H1 (cell line): Measurements from ENCODE around the gene DKC1. TPM values are rescaled to one million over a fixed set of nuclear protein-coding genes. Genes with fewer than 3 reads are reported as not detected.

Experiments used
- CTCF ChIA-PET: fragments of 300-600 bp; sonication (Branson Sonifier 250); formaldehyde crosslinking; loops from one replicate; lab custom pipeline; 2021; ENCODE audit not compliant: partially characterized antibody; lab: Charles Lee
- POLR2A ChIA-PET: fragments of 300-600 bp; sonication (Branson Sonifier 250); formaldehyde crosslinking; loops from one replicate; lab custom pipeline; 2021; ENCODE audit warnings: inconsistent platforms; ENCODE audit not compliant: partially characterized antibody; lab: Charles Lee
- DNase-seq, 2 experiments: peaks; one replicate each; pipeline versions ENCODE4 v3.0.0 to v3.0.0-alpha.2; 2010 to 2022; ENCODE audit warnings: low spot score in 2 of 2, low read depth in 1 of 2, mixed read lengths in 1 of 2
- FAIRE-seq: peaks from 2 replicates; lab custom pipeline; 2011; peaks lifted over from hg19 to GRCh38; lab: Jason Lieb, UNC
- H2AFZ ChIP-seq: 2 replicates; pipeline ENCODE4 v1.8.1; 2012; ENCODE audit warnings: low read length, inconsistent platforms
- H2AK5ac ChIP-seq: 2 replicates; pipeline ENCODE4 v1.6.1; 2013; ENCODE audit warnings: low read depth, low read length
- H2BK120ac ChIP-seq: replicated peaks from 2 replicates; pipeline ENCODE3; 2013; ENCODE audit warnings: low read depth, low read length, inconsistent platforms
- H2BK12ac ChIP-seq: 2 replicates; pipeline ENCODE4 v1.6.1; 2013; ENCODE audit warnings: low read depth, low read length
- H2BK15ac ChIP-seq: 2 replicates; pipeline ENCODE4 v1.6.1; 2013; ENCODE audit warnings: low read length
- H2BK20ac ChIP-seq: 2 replicates; pipeline ENCODE4 v1.6.1; 2013; ENCODE audit warnings: low read length
- H2BK5ac ChIP-seq: 2 replicates; pipeline ENCODE4 v1.6.1; 2013; ENCODE audit warnings: low read depth, low read length
- H3K14ac ChIP-seq: 2 replicates; pipeline ENCODE4 v1.6.1; 2013; ENCODE audit warnings: inconsistent platforms; ENCODE audit not compliant: insufficient read length
- H3K18ac ChIP-seq: 2 replicates; pipeline ENCODE4 v1.6.1; 2013; ENCODE audit warnings: low read length; ENCODE audit errors: extremely low read depth
- H3K23ac ChIP-seq: 2 replicates; pipeline ENCODE4 v1.6.1; 2013; ENCODE audit warnings: inconsistent platforms; ENCODE audit not compliant: insufficient read length
- H3K23me2 ChIP-seq: 2 replicates; pipeline ENCODE4 v1.6.1; 2013; ENCODE audit warnings: low read depth, low read length
- H3K27ac ChIP-seq: 2 replicates; pipeline ENCODE4 v1.6.1; 2011; ENCODE audit warnings: low read depth, low read length, inconsistent platforms
- H3K27me3 ChIP-seq, 4 experiments: replicated peaks in 1 of 4; 1 replicate in 1 of 4; 2 replicates in 3 of 4; pipeline versions ENCODE4 v1.6.1 to v1.8.1; 2011 to 2013; ENCODE audit warnings: low read length in 3 of 4, mild to moderate bottlenecking in 3 of 4, inconsistent platforms in 2 of 4, mixed read lengths in 2 of 4, moderate library complexity in 1 of 4; ENCODE audit not compliant: control insufficient read depth in 3 of 4, insufficient read depth in 3 of 4; ENCODE audit errors: extremely low read depth in 1 of 4
- H3K36me3 ChIP-seq, 4 experiments: 2 replicates each; pipeline versions ENCODE4 v1.6.1 to v1.8.1; 2011 to 2013; ENCODE audit warnings: mild to moderate bottlenecking in 4 of 4, low read length in 3 of 4, moderate library complexity in 2 of 4, control low read depth in 1 of 4, inconsistent platforms in 1 of 4; ENCODE audit not compliant: insufficient read depth in 4 of 4, control insufficient read depth in 2 of 4
- H3K4ac ChIP-seq: replicated peaks from 2 replicates; pipeline ENCODE3; 2013; ENCODE audit warnings: low read length, low read depth, mixed read lengths, inconsistent platforms; ENCODE audit not compliant: insufficient read length
- H3K4me1 ChIP-seq, 4 experiments: replicated peaks in 1 of 4; 1 replicate in 1 of 4; 2 replicates in 3 of 4; pipeline versions ENCODE4 v1.6.1 to v1.8.1; 2011 to 2013; ENCODE audit warnings: low read length in 3 of 4, inconsistent platforms in 2 of 4, mixed read lengths in 1 of 4; ENCODE audit not compliant: insufficient read depth in 4 of 4, control insufficient read depth in 3 of 4
- H3K4me2 ChIP-seq, 2 experiments: 2 replicates each; pipeline versions ENCODE4 v1.6.1 to v1.8.1; 2011 to 2013; ENCODE audit warnings: low read depth in 2 of 2, low read length in 2 of 2, control low read depth in 1 of 2, inconsistent platforms in 1 of 2, mild to moderate bottlenecking in 1 of 2; ENCODE audit not compliant: insufficient read depth in 1 of 2
- H3K4me3 ChIP-seq, 4 experiments: fragments of 200-600, 300-600 bp in 1 of 4; sonication (generic), shearing (Covaris generic), sonication (Bioruptor Twin) in 1 of 4; 2 replicates each; pipeline versions ENCODE4 v1.5.1 to v1.8.1; 2011 to 2016; ENCODE audit warnings: low read length in 4 of 4, low read depth in 3 of 4, control low read depth in 2 of 4, inconsistent platforms in 2 of 4, mild to moderate bottlenecking in 2 of 4, mixed read lengths in 1 of 4, moderate library complexity in 1 of 4; ENCODE audit not compliant: insufficient read depth in 2 of 4; ENCODE audit errors: extremely low read depth in 1 of 4
- H3K56ac ChIP-seq: replicated peaks from 2 replicates; pipeline ENCODE3; 2013; ENCODE audit warnings: low read depth, mild to moderate bottlenecking, mixed read lengths, low read length, inconsistent platforms; ENCODE audit not compliant: insufficient read length
- H3K79me1 ChIP-seq: 2 replicates; pipeline ENCODE4 v1.6.1; 2013; ENCODE audit warnings: low read depth, low read length, control low read depth
- H3K79me2 ChIP-seq, 2 experiments: 2 replicates each; pipeline versions ENCODE4 v1.6.1 to v1.8.1; 2012 to 2013; ENCODE audit warnings: low read length in 2 of 2, mild to moderate bottlenecking in 2 of 2, inconsistent platforms in 1 of 2; ENCODE audit not compliant: insufficient read depth in 2 of 2, control insufficient read depth in 1 of 2
- H3K9ac ChIP-seq, 4 experiments: replicated peaks in 1 of 4; 1 replicate in 1 of 4; 2 replicates in 3 of 4; pipeline versions ENCODE4 v1.6.1 to v1.8.1; 2011 to 2013; ENCODE audit warnings: low read depth in 3 of 4, low read length in 3 of 4, control low read depth in 2 of 4, mild to moderate bottlenecking in 2 of 4, moderate library complexity in 2 of 4, inconsistent platforms in 1 of 4; ENCODE audit errors: extremely low read depth in 1 of 4
- H3K9me3 ChIP-seq, 2 experiments: 2 replicates each; pipeline versions ENCODE4 v1.6.1 to v1.8.1; 2012 to 2013; ENCODE audit warnings: mild to moderate bottlenecking in 2 of 2, moderate library complexity in 2 of 2, control low read depth in 1 of 2, inconsistent platforms in 1 of 2, low read depth in 1 of 2, low read length in 1 of 2, mixed read lengths in 1 of 2; ENCODE audit not compliant: insufficient read depth in 2 of 2
- H4K20me1 ChIP-seq, 2 experiments: replicated peaks in 1 of 2; 2 replicates each; pipeline versions ENCODE3 to v1.8.1; 2011 to 2013; ENCODE audit warnings: inconsistent platforms in 2 of 2, low read length in 2 of 2, mild to moderate bottlenecking in 1 of 2; ENCODE audit not compliant: insufficient read depth in 2 of 2, control insufficient read depth in 1 of 2
- H4K5ac ChIP-seq: 2 replicates; pipeline ENCODE4 v1.6.1; 2013; ENCODE audit warnings: low read length, low read depth, mixed read lengths, inconsistent platforms; ENCODE audit not compliant: insufficient read length
- H4K8ac ChIP-seq: 2 replicates; pipeline ENCODE4 v1.8.0; 2013; ENCODE audit warnings: mild to moderate bottlenecking, moderate library complexity, low read length, inconsistent platforms; ENCODE audit not compliant: insufficient read depth; ENCODE audit errors: extremely low read depth
- H4K91ac ChIP-seq: replicated peaks from 2 replicates; pipeline ENCODE3; 2013; ENCODE audit warnings: low read length, mixed read lengths, inconsistent platforms; ENCODE audit not compliant: insufficient read length
- RXRA ChIP-seq: IDR thresholded peaks from 2 replicates; pipeline ENCODE4 v1.6.1; 2011; ENCODE audit warnings: low read depth, mild to moderate bottlenecking, low read length, moderate library complexity; ENCODE audit not compliant: insufficient read depth
- WGBS, 2 experiments: shearing (Covaris generic) in 1 of 2; methylation state at CpG; one replicate each; pipeline versions ENCODE4 v1.1.6 to v1.1.7; 2013 to 2015; ENCODE audit warnings: low lambda C conversion rate in 2 of 2, mixed read lengths in 2 of 2, inconsistent platforms in 1 of 2, low coverage in 1 of 2, missing lambda C conversion rate in 1 of 2; ENCODE audit not compliant: insufficient replicate concordance in 2 of 2, insufficient coverage in 1 of 2, insufficient read length in 1 of 2; ENCODE audit errors: extremely low coverage in 1 of 2, missing lambda C conversion rate in 1 of 2; 5-methylcytosine and 5-hydroxymethylcytosine counted together
- polyA plus RNA-seq, 7 experiments: library from polyadenylated mRNA; depleted of rRNA in 3 of 7; stranded (reverse) in 5 of 7; unstranded in 2 of 7; fragments of >200 nt in 5 of 7; fragments of 200-250 nt in 2 of 7; gene quantifications; 1 replicate in 5 of 7; 2 replicates in 1 of 7; 4 replicates in 1 of 7; pipeline versions ENCODE4 v1.2.1 to v1.2.3, GENCODE V29; 2011 to 2013; ENCODE audit warnings: missing spikeins in 2 of 7, mixed read lengths in 2 of 7
- total RNA-seq: library from RNA; stranded (reverse); fragmentation: NEBNext Ultra II Directional; extraction: Animal tissue kit (Norgen Biotek cat#: 25700); gene quantifications from 2 replicates; pipeline ENCODE4 v1.2.1, GENCODE V29; 2021

Gene DKC1
- total and polyA plus RNA-seq, 2 of the 8 experiments (the other 6 are each of a cell fraction or from before 2014, with no cell fraction given) = 65.6 to 143 TPM

GRCh38 chrX:154729439-154729838 is 33.2 kb upstream of the DKC1 start:
- CTCF ChIA-PET = interaction anchor here (1.0 to 1.6 kb wide), 3 partner anchors 13 to 19 kb away, joined by 4 to 7 read pairs (median 6); no protein-coding TSS in a partner anchor
- POLR2A ChIA-PET = no interaction called here
- Histone ChIP-seq H3K27me3 (no peaks in the 10 kb centered on the region), H2BK120ac (no peak overlapping the region), H2AK5ac (no peak overlapping the region), H4K5ac (no peak overlapping the region), H3K36me3 (no peaks in the 10 kb centered on the region), H4K91ac (no peak overlapping the region), H2AFZ (no peak overlapping the region), H3K9me3 (no peaks in the 10 kb centered on the region), H3K18ac (no peak overlapping the region), H3K23me2 (no peaks in the 10 kb centered on the region), H3K4me1 (no peaks in the 10 kb centered on the region), H2BK5ac (no peak overlapping the region), H2BK12ac (no peak overlapping the region), H3K4me2 (no peak overlapping the region), H4K20me1 (no peaks in the 10 kb centered on the region), H3K56ac (no peak overlapping the region), H3K23ac (no peak overlapping the region), H3K4me3 (no peak overlapping the region), H3K14ac (no peak overlapping the region), H4K8ac (no peak overlapping the region), H2BK20ac (no peak overlapping the region), H3K79me2 (no peaks in the 10 kb centered on the region), H3K27ac (no peak overlapping the region), H2BK15ac (no peak overlapping the region), H3K79me1 (no peaks in the 10 kb centered on the region), H3K4ac (no peak overlapping the region), H3K9ac (no peak overlapping the region)
- FAIRE-seq (no peak), DNase-seq (no peak)
- WGBS, 2 experiments = 90% methylated on average over 3 of the region's 3 CpGs; no CpG with 5 or more reads in 1 of the 2 experiments
- TF ChIP-seq RXRA = no peak
